Subcutaneous abdominal adipose tissue (tissue), 5 donors: ENCODE results near the gene FIGNL2.

ENCODE experiments used
- H3K27ac ChIP-seq: one replicate; pipeline ENCODE4 v1.7.0; 2013; ENCODE audit warnings: low read depth, mild to moderate bottlenecking, inconsistent platforms, low read length, moderate library complexity
- H3K27me3 ChIP-seq, 5 donors: one replicate each; pipeline ENCODE4 v1.7.0; 2013; ENCODE audit warnings: low read length in 5 of 5, inconsistent platforms in 1 of 5; ENCODE audit not compliant: control insufficient read depth in 5 of 5, insufficient read depth in 4 of 5
- H3K36me3 ChIP-seq, 5 donors: one replicate each; pipeline ENCODE4 v1.7.0; 2013; ENCODE audit warnings: low read length in 5 of 5; ENCODE audit not compliant: control insufficient read depth in 5 of 5, insufficient read depth in 5 of 5
- H3K4me1 ChIP-seq, 5 donors: one replicate each; pipeline ENCODE4 v1.7.0; 2013; ENCODE audit warnings: low read length in 5 of 5, mild to moderate bottlenecking in 3 of 5, moderate library complexity in 1 of 5; ENCODE audit not compliant: control insufficient read depth in 5 of 5, insufficient read depth in 5 of 5
- H3K4me3 ChIP-seq, 5 donors: one replicate each; pipeline ENCODE4 v1.7.0; 2013; ENCODE audit warnings: low read length in 5 of 5, low read depth in 1 of 5
- H3K9ac ChIP-seq, 5 donors: one replicate each; pipeline ENCODE4 v1.7.0; 2013; ENCODE audit warnings: low read length in 5 of 5, mild to moderate bottlenecking in 4 of 5, moderate library complexity in 3 of 5
- H3K9me3 ChIP-seq, 5 donors: one replicate each; pipeline ENCODE4 v1.7.0; 2013; ENCODE audit warnings: low read length in 5 of 5; ENCODE audit not compliant: control insufficient read depth in 5 of 5
- donor health status: healthy.
- donor health status: healthy.
- donor health status: healthy.
- donor health status: healthy.
- donor health status: healthy.

The FIGNL2 gene

GRCh38 chr12:51862947-51863346 lies 14.4 kb upstream of the FIGNL2 start:
- H3K27me3 ChIP-seq = peaks cover 4 to 24% (median 10%) of the 10 kb centered on the region in 5 donors

DNA sequence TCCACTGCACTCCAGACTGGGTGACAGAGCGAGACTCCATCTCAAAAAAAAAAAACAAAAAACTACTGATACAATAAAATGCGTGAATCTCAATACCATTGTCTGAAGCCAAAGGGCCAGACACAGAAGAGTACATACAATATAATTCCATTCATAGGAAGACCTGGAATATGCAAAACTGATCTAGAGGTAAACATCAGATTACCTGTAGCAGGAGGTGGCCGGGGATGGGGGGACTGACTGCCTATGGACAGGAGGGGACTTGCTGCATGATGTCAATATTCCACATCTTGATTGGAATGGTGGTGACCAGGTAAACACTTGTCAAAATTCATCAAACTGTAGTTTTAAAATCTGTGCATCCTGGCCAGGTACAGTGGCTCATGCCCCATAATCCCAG lies 12.5 kb upstream of the FIGNL2 start:
- Histone ChIP-seq H3K4me3 (no peak overlapping the region), H3K27me3 (peaks cover 4 to 21% (median 9%) of the 10 kb centered on the region in 5 donors)

More at GRCh38 chr12:51862947-51863346, 14.4 kb upstream of the FIGNL2 start:
- Histone ChIP-seq H3K4me1 (peaks cover 2 to 23% (median 15%) of the 10 kb centered on the region in 5 donors), H3K27ac (no peak overlapping the region), H3K4me3 (no peak overlapping the region), H3K9me3 (no peaks in the 10 kb centered on the region), H3K36me3 (no peaks in the 10 kb centered on the region), H3K9ac (no peak overlapping the region)

DNA sequence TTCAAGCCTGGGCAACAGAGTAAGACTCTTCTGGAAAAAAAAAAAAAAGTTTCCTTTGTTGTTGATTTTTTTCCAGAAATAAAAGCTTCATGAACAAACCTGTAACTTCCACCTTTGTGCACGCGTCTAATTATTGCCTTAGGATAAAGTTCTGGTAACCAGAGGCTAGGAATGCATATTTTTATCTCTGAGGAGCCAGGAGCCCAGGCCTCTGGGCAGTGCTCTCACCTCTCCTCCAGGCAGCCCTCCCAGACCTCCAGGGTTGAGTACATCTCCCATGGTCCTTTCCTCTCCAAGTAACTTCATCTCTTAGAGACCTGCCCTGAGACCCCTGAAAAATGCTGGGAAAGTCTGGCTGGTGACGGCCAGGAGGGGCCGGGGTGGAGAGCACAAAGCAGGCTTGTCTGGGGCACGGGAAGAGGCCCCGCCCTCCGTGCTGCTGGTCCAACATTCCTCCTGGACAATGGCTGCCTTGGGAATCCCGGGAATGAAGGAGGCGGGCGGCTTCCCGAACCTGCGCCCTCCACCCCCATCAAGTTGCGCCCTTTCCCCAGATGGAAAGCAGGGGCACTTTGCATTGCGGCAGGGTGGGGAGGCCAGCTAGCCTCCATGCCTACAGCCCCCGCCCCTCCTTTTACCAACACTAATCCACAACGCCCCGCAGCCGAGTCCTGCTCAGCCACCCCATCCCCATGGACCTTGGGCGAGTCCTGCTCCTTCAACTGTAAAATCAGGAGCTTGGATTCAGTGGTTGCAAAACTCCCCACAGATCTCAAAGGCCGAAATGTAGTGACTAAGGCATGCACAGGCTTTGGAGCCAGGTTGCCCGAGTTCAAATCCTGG lies 7.3 kb upstream of the FIGNL2 start:
- peak overlapping the region in 2 of 5 donors; percentile 41 to 63 for H3K9ac ChIP-seq
- H3K9me3 ChIP-seq = no peaks in the 10 kb centered on the region
- peak overlapping the region; percentile 22 to 60 (median 44) for H3K4me3 ChIP-seq
- H3K36me3 ChIP-seq = no peaks in the 10 kb centered on the region
- H3K27ac ChIP-seq = no peak overlapping the region
- peaks cover 1 to 37% (median 35%) of the 10 kb centered on the region in 5 donors for H3K4me1 ChIP-seq
- no peaks in the 10 kb centered on the region for H3K27me3 ChIP-seq

More for the DNA sequence above, 12.5 kb upstream of the FIGNL2 start:
- Histone ChIP-seq H3K9me3 (no peaks in the 10 kb centered on the region), H3K4me1 (peaks cover 2 to 29% (median 21%) of the 10 kb centered on the region in 5 donors), H3K27ac (no peak overlapping the region), H3K9ac (no peak overlapping the region), H3K36me3 (no peaks in the 10 kb centered on the region)

- no peak overlapping the region for H3K4me3 ChIP-seq
- H3K4me1 ChIP-seq = peaks cover 3 to 58% (median 52%) of the 10 kb centered on the region in 5 donors
- peak overlapping the region; percentile 39 for H3K27ac ChIP-seq
- H3K9ac ChIP-seq = no peak overlapping the region
- H3K27me3 ChIP-seq = peaks cover 0 to 2% (median 0%) of the 10 kb centered on the region in 5 donors
- no peaks in the 10 kb centered on the region for H3K9me3 ChIP-seq
- H3K36me3 ChIP-seq = no peaks in the 10 kb centered on the region
Observed at GRCh38 chr12:51852404-51853137, 4.1 kb upstream of the FIGNL2 start.

- Histone ChIP-seq H3K27ac (peak overlapping the region; percentile 4), H3K9me3 (no peaks in the 10 kb centered on the region), H3K4me3 (no peak overlapping the region), H3K36me3 (no peaks in the 10 kb centered on the region), H3K27me3 (peaks cover 0 to 6% (median 2%) of the 10 kb centered on the region in 5 donors), H3K4me1 (peaks cover 3 to 66% (median 60%) of the 10 kb centered on the region in 5 donors), H3K9ac (peak overlapping the region in 1 of 5 donors; percentile 41)
Observed at GRCh38 chr12:51851413-51852124, 3.1 kb upstream of the FIGNL2 start.

DNA sequence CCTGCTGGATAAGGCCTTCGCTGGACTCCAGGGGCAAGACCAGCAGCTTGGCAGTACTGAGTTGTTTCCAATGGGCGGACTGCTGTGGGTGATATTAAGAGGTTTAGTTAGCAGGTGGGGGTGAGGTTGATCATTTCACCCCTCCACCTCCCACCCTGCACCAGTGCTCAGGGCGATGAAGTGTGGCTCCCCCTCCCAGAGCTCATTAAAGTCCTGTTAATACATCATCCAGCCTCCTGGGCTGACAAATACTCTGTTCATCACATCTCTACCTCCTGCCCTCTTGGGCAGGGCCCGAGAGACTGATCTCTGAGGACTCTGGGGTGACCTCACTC lies 2.4 kb upstream of the FIGNL2 start:
- H3K9me3 ChIP-seq = no peaks in the 10 kb centered on the region
- peaks cover 3 to 66% (median 58%) of the 10 kb centered on the region in 5 donors for H3K4me1 ChIP-seq
- peak overlapping the region in 1 of 5 donors; percentile 41 for H3K9ac ChIP-seq
- H3K27me3 ChIP-seq = peaks cover 6 to 12% (median 8%) of the 10 kb centered on the region in 5 donors
- H3K4me3 ChIP-seq = no peak overlapping the region
- H3K36me3 ChIP-seq = no peaks in the 10 kb centered on the region
- H3K27ac ChIP-seq = no peak overlapping the region

DNA sequence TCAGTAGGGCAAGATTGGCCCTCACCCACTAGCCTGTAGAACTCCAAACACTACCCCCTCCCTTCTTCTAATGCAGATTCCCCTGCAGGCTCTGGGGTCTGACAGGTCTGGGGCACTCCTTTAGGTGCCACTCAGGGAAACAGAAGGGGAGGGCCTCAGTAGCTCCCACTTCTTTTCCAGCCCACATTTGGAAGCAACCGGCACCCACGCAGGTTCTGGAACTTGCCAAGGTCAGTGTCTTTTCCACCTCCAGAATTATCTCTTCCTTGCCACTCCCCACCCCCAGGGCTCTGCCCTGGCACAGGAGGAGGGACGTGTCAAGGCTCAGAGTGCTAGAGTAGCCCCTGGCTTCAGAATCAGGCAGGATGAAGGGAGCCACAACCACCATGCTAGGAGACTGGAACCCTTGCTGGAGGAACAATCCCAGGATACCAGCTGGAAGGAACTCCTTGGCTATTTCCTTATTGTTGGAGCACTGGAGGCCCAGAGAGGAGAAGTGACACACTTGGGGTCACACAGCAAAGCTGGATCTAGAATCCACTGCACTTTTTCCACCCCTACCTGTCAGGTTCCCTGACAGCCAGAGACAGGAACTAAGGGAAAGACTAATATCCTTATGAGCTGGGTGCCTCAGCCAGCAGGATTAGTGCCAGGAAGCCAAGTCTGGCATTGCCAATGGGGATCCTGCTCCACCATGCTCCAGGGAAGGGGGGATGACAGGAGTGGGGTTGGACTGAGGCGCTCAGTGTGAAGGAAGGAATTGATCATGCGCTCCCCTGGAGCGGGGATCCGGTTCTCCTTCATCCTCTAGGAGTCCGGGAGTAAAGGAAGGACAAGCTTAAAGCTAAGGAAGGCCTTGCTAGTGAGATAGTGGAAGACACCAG lies 1.8 kb upstream of the FIGNL2 start:
- Histone ChIP-seq H3K27ac (peak overlapping the region; percentile 14), H3K36me3 (no peaks in the 10 kb centered on the region), H3K27me3 (peaks cover 7 to 17% (median 10%) of the 10 kb centered on the region in 5 donors), H3K4me1 (peaks cover 3 to 62% (median 53%) of the 10 kb centered on the region in 5 donors), H3K9me3 (no peaks in the 10 kb centered on the region), H3K4me3 (no peak overlapping the region), H3K9ac (peak overlapping the region in 1 of 5 donors; percentile 41)

DNA sequence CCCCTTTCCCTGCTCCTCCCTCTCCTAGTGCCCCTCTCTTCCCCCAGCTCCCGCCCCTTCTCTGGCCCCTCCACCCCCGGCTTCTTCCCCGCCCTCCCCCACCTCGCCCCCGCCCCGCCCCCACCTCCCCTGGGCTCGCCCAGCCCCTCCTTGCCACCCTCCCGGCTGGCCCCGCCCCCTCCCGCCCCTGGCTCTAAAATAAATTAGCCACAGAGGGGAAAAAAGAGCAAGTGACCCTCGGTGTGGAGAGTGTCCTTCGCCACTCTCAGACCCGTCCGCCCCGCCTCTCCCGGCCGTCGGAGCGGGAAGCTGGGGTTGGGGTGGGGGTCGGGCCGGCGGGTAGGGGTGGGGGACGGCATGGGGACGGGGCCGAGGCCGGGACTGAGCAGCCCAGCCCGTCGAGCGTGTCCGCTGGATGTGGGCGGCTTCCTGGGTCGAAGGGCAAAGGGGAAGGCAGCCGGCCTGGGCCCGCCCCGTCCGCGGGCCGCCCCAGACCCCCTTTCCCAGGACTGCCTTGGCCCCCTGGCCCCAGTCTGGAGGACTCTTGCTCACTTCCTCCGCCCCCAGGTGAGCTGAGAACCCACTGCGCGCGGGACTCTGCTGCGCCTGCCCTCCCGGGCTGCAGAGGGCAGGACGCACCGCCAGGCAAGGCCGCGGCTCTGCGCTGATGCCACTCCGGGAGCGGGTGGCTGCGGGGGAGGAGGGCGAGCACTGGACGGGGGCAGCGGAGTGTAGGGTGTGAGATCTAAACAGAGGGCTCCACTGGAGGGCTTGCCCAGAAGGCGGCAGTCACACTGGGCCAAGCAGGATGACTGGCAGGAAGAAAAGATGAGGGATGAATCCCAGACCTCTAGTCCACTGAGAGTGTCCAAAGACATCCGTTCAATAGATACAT lies 570 bp upstream of the FIGNL2 start:
- H3K9ac ChIP-seq = peak overlapping the region in 1 of 5 donors; percentile 41
- peaks cover 3 to 62% (median 53%) of the 10 kb centered on the region in 5 donors for H3K4me1 ChIP-seq
- H3K27ac ChIP-seq = peak overlapping the region; percentile 14
- peaks cover 7 to 25% (median 14%) of the 10 kb centered on the region in 5 donors for H3K27me3 ChIP-seq
- H3K4me3 ChIP-seq = peak overlapping the region in 2 of 5 donors; percentile 4 to 47
- H3K9me3 ChIP-seq = no peaks in the 10 kb centered on the region
- H3K36me3 ChIP-seq = no peaks in the 10 kb centered on the region
